HG03521 (cell line): Measurements from ENCODE around the gene EVC.
"Not testable (repeated sequence)": the region's sequence is repeated elsewhere in the genome, so short reads cannot be mapped to it uniquely, and the experiment has no call there.

Experiments
- ATAC-seq: cut with Tn5 transposase; IDR thresholded peaks from one replicate; pipeline ENCODE4 v1.9.1; 2021; ENCODE audit warnings: mild to moderate bottlenecking, moderate library complexity; ENCODE audit not compliant: unreplicated experiment

EVC gene

GRCh38 chr4:5809216-5809776 is 98.3 kb downstream of the EVC start:
- no peak for ATAC-seq

GRCh38 chr4:5810151-5810550 is 99.2 kb downstream of the EVC start:
- ATAC-seq, result no peak

- ATAC-seq, result no peak
These were observed 99.9 kb downstream of the EVC start for GRCh38 chr4:5810770-5811430.

- ATAC-seq, result not testable (repeated sequence)
These were observed 101.1 kb downstream of the EVC start for GRCh38 chr4:5812057-5812456.

GRCh38 chr4:5812506-5813229 is 101.7 kb downstream of the EVC start:
- ATAC-seq, result no peak

GRCh38 chr4:5813882-5814255 is 102.9 kb downstream of the EVC start:
- no peak for ATAC-seq

- ATAC-seq, result no peak
These were observed 103.4 kb downstream of the EVC start for GRCh38 chr4:5814421-5814820.

GRCh38 chr4:5815641-5816040 is 104.6 kb downstream of the EVC start:
- ATAC-seq, result no peak

GRCh38 chr4:5816101-5816500 is 105.1 kb downstream of the EVC start:
- ATAC-seq, result no peak

GRCh38 chr4:5816851-5817375 is 105.9 kb downstream of the EVC start:
- ATAC-seq, result no peak

GRCh38 chr4:5821665-5822358 is 110.8 kb downstream of the EVC start:
- no peak for ATAC-seq

- ATAC-seq, result no peak
These were observed 111.6 kb downstream of the EVC start for GRCh38 chr4:5822619-5823018.

- ATAC-seq, result no peak
These were observed 112.7 kb downstream of the EVC start for GRCh38 chr4:5823542-5824211.

- no peak for ATAC-seq
These were observed 113.2 kb downstream of the EVC start for GRCh38 chr4:5824227-5824626.

GRCh38 chr4:5824635-5825034 is 113.6 kb downstream of the EVC start:
- no peak for ATAC-seq

GRCh38 chr4:5825321-5826041 is 114.5 kb downstream of the EVC start:
- no peak for ATAC-seq

GRCh38 chr4:5826437-5827107 is 115.6 kb downstream of the EVC start:
- ATAC-seq, result no peak

- ATAC-seq, result no peak
These were observed 116.4 kb downstream of the EVC start for GRCh38 chr4:5827108-5828004.

- no peak for ATAC-seq
These were observed 117.0 kb downstream of the EVC start for GRCh38 chr4:5828005-5828391.
